HG03439 (cell line): Measurements from ENCODE around the gene ORM1.

Source experiments
- ATAC-seq: cut with Tn5 transposase; IDR thresholded peaks from one replicate; pipeline ENCODE4 v1.9.1; 2021; ENCODE audit warnings: mild to moderate bottlenecking, moderate library complexity; ENCODE audit not compliant: unreplicated experiment

ORM1 gene

DNA sequence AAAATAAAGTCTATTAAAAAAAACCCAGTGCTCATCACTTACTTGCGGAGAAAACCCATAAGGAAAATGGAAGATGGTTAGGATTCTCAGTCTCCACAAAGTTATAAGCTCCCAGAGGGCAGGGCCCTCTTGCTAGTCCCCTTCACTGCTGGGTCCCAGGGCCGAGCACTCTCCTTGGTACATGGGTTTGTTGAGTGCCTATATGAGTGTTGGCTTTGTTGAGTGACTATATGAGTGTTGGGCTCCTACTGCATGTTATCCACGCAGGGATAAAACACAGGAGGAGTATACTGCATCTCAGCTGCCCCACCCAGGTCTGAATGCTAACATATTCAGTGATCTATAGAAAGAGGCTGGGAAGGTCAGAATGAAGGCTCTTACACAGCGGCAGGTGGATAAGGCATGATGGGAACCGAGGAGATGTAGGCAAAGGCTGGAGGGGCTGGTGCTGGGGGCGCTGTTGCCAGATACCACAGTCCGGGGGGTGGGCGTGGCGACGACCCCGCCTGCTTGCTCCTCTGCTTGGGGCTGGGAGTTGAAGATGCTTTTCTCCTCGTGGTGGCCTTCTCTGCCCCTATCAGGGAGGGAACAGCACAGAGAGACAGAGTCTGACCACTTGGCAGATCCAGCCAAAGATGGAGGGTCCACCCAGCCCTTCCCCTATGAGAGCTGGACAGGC, 18.4 kb downstream of the ORM1 start:
- ATAC-seq = no peak

DNA sequence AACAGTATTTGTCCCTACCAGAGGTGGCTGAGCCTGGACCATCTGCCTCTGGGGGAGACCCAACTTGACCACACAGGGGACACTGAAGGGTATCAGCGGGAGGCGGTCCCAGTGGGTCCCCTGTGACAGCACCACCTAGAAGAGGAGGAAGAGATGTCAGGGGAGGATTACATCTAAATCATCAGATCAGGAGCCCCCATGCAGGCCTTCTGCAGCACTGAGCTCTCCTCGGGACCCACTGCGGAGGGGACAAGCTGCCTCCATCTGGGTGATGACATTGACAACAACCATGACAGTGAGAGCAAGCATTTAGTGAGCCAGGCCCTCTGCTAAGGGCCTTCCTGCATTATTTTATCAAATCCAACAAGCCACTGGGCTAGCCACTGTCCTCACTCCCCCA, 19.1 kb downstream of the ORM1 start:
- no peak for ATAC-seq

DNA sequence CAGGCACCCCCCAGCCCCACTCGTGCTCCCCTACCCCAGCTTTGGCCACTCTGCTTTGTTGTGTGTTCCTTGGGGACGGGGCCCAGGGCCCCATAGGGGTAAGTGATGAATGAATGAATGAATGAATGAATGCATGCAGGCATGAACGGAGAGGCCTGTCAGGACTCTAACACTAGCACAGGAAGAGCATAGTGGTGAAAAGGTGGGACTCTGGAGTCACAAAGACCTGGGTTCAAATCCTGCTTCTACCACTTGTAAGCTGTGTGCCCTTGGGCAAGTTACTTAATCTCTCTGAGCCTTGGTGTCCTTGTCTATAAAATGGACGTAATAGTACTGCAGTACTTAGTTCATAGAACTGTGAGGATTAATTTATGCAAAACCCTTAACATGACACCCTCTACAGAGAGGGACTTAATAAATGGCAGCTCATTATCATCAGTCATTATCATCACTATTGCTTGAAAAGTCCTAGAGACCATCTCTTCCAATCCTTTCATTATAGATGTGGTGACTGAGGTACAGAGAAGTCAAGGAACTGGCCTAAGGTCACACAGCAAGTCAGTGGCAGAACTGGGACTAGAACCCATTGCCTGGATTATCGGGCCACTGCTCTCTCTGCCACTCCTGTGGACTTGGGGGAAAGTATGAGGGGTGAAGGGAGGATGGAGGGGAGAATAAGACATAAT, 20.0 kb downstream of the ORM1 start:
- ATAC-seq = no peak

DNA sequence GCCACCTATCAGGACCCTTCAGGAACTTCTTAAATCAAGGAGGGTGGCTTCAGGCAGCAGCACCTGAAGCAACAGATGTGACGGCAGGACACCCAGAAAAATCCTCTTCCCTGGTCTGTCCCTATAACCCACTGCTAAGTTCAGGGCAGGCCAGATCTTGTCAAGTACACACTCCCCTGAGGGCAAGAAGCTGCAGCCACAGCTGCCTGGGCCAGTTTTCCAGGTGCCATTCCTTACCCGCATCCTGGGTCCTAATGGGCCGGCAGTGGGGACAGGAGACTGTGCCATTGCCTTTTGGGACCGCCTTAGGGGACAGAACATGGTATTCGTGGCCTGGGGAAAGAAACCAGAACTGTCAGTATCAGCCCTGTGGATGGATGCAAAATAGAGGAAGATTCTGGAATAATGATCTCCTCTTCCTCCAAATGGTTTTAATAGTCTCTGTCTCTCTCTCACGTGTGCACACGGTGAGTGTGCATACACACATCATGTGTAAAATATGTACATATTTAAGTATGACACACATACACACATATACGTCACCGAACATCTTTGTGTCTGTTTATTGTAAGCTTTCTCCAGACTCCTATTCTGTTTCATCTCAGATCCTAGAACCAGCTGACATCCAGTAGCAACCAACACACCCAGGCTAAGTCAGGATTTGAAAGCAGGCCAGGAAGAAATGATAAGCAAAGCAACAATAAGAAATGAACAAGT, 20.7 kb downstream of the ORM1 start:
- ATAC-seq = no peak

DNA sequence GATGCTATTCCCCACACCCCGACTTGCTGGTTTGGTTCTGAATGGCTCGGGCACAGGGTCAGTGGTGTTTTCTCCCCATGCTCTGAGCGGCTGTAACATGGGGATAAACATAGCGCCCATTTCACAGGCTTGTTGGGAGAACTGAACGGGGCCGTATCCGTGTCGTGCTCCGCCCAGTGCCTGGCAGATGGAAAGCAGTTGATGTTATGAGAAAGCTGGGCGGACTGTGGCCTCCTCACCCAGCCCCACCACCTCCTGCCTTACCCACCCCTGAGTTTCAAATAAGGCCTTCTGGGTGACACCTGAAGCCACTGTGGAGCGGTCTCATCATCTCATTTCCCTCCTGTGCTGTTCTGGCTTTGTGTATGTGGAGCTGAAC, 21.3 kb downstream of the ORM1 start:
- ATAC-seq = no peak

DNA sequence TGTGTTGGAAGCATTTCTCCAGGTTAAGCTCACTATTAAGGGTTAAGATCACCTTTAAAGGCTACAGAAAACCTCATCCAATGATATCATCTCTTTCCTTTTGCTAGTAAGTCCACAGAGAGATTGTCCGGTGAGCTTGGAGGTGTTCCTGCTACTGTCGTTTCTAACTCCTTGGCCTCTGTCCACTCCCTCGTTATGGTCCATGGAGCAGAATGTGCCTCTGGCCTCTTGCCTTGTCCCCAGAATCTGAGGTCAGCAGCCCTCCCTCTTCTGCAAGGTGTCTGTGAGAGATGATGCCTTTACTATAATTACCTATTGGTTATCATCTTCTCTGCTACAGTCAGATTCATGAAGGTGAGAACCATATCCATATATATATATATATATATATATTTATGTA, 21.8 kb downstream of the ORM1 start:
- no peak for ATAC-seq

DNA sequence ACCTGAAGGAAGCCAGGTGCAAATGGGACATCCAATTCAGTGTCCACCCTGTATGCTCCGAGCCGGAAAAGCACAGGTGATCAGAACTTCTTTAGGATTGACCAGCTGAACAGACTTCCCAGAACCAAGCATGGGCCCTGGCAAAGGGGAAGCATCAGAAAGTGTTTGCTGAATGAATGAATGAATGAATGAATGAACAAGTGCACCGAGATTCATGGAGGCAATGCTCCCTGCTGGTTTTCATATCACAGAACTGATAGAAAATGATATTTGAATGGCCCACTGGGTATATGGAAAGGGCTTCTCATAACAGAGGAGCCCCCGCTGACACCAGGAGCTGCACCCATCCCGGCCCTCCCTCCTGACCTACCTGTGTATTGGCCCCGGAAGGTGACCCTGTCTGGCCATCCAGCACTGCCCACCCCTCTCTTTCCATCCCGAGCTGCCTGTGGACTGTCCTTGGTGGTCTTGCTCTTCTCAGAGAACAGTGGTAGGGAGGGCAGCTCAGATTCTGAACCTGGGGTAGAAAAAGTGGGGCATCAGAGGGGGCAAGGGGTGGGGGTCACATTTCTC, 22.7 kb downstream of the ORM1 start:
- no peak for ATAC-seq

DNA sequence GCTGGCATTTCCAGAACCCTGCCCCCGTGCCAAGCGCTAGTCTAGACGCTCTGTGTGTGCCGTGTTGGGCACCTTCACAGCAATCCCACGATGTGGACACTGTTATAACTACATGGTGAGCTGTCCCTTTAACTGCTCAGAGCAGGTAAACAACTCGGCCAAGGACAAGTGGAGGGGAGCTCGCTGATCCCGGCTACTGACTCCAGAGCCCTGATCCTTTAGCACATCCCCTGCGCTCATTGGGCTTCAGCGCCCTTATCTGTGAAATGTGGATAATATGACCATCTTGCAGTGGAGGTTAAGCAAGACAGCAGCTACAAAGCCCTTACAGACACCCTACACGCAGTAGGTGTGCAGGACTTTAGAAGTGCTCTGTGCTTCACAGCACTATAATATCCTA, 23.2 kb downstream of the ORM1 start:
- no peak for ATAC-seq

DNA sequence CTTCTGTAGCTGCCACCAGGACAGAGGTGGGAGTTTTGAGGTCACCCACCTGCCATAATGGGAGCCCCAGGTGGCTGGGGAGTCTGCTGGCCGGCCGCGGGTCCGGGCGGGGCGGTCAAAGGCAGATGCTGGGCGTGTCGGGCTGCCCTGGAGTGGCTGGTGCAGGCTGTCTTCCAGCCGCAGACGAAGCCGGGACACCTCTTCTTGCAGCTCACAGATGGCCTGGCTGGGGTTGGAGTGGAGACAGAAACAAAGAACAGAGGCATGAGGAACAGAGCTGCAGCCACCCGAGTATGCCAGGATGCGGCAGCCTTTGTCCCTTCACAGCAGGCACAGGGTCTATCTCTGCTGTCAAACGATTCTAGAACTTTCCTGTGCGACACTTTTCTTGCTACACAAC, 24.8 kb downstream of the ORM1 start:
- ATAC-seq = no peak

DNA sequence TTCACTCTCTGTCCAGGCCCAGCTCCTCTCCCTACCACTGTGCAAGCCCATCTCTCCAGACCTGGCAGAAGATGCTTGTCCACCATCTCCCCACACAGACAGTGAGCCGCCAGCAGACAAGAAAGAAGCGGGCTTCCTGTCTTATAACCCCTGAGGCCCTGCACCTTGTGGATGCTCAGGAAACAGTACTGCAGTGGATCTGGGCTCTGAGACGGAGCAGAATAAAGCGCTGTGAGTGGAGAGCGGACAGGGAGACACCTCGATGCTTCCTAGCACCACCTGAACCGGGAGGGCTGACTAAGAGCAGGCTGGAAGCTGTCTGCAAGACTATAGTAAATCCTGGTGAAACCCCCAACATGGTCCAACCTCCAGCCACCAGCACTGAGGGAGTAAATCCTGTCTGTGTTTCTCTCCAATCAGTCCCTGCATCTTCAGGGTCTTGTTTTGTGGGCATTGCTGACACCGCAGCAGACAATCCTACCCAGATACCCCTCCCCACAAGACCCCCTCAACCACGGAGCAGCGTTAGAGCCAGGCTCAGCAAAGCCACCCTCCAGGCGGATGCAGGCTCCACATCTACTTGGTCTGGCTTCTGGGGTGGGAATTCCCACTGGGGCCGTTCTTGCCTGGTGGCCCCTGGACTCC, 25.5 kb downstream of the ORM1 start:
- no peak for ATAC-seq

DNA sequence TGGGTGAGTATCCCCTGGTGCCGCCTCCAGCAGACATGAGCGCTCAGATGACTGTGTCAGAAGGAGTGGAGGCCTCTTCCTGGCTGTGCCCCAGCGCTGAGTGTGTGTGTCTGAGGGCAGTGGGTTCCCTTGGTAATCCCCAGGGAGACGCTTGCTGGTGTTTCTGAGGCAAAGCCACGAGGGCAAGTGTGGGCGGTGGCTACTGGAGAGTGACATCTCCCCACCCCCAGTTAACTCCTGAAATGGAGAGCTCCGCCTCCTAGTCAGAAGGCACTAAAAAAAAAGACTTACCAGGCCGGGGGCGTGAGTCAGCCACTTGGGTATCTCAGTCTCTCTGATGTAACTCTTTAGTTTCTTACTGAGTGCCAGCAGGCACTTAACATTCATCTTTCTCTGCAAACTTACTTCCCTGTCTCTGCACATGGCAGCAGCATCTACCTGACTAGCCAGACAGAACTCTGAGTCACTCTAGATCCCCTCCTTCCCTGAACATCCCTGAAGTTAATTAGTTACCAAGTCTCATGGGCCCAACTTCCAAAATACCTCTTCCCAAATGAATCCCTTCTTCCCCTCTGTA, 26.1 kb downstream of the ORM1 start:
- ATAC-seq = peak; percentile 91

DNA sequence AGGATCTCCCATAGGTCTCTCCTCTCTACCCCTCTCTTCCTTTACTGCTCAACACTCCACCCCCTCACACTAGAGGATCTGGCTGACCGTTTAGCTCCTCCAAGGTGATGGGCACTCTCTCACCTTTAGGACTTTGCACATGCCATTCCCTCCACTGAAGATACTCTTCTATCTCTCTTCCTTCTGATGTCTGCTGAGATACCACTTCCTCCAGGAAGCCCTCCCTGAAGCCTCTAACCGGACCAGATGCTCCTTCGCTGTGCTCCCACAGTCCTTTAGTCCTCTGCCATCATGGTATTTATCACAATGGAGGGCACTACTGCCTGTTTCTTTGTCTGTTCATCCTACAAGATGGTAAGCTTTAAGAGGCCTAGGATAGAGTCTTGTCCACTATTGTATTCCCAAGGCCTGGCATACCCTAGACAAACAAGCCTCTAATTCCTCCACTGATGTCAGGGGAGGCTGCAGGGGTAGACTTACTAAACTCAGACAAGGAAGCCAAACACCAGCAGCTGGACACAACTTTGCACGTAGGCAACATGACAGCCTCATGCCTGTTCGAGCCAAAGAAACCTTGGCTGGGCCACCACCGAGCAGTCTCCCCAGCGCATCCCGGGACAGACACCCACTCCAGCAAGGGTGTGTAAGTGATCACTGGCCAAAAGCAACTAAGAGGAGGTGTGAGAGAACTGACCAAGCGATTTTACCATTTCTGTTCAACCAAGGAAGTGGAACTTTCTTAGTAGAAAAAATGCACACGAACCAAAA, 27.0 kb downstream of the ORM1 start:
- no peak for ATAC-seq

DNA sequence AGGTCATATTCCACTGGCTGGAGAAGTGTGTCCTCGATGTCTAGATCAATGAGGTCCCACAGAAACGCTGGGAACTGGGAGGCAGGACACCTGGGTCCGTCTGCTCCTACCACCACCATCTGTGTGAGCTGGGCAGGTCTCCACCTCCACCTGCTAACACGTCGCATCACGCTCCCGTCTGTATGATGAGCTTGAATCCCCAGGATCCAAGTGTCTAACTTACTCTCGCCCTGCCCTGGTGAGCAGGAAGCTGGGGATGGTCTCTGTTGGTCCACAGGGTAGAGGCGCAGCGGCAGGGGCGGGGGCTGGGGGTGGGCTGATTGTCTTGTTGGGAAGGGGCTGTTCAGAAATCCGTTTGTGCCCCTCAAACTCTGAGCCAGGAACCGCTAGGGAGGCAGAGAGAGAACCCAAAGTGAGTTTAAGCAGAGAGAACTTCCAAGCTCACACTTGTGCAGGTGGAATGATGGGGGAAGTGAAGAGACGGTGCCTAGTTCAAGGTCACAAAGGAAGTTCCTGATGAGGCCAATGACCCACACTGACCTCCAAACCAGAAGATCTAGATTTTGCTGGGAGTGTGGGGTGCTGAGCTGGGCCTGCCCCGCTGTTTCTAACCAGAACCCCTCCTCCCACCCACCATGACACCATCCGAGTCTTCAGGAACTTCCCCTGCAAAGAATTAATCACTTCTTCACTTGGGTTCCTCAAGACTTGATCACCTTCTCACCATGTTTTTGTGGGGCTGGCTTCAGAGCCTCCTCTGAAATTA, 27.9 kb downstream of the ORM1 start:
- ATAC-seq = no peak

DNA sequence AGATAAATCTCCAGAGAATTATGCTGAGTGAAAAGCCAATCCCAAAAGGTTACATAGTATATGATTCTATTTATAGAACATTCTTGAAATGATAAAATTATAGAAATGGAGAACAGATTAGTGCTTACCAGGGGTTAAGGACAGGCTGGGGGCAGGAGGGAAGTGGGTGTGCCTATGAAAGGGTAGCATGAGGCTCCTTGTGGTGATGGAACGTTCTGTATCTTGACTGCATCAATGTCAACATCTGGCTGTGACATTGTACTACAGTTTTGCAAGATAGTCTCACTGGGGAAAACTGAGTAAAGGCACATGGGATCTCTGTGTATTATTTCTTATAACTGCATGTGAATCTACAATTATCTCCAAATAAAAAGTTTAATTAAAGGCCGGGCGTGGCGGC, 29.0 kb downstream of the ORM1 start:
- ATAC-seq = no peak

DNA sequence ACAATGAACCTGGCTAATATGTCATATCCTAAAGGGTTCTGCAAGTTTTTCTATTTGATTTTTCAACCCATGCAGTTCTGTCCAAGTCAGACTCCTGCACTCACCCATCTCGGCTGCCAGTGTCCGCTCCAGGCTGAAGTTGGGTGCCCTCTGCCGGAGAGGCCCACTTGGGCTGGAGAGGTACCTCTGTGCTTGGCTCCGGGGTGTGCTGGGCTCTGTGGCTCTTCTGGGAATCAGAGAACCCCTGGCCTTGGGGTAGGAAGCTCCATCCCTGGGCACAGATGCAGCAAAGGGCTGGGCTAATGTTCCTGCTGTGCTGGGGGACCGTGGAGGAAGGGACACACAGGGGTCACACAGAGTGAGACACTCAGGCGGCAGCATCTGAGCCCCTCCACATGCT, 32.9 kb downstream of the ORM1 start:
- no peak for ATAC-seq

DNA sequence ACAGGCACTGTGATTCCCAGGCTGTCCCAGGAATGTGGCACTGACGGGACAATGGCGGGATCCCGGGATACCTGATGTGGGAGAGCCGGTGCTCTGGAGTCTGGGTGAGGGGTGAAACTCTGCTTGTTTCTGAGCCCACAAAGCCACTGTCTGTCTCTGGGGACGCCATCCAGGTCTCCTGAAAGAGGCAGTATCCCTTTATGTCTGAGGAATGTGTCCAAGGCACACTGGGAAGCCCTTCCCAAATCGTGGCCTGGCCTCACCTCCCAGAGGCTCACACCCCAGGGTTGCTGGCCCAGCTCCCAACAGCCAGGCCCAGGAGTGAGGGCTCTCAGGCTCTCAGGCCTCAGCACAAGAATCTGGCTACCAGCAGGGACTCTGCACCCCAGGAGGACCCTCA, 33.9 kb downstream of the ORM1 start:
- no peak for ATAC-seq

DNA sequence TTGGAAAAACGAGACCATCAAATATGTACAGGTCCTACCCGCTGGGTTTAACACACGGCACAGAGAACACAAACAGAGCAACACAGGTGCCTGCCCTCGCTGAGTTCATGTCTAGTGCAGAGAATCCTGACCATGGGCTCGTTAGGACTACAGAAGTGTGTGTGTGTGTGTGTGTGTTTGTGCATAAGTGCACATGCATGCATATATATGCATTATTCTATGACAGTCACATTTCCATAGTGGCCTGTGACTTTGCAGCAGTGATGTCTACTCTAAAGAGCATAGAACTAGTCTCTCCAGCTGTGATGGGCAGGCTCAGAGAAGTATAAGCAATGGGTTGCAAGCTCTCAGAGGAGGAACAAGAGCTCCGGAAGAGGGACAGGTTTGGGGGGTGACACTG, 34.5 kb downstream of the ORM1 start:
- no peak for ATAC-seq

DNA sequence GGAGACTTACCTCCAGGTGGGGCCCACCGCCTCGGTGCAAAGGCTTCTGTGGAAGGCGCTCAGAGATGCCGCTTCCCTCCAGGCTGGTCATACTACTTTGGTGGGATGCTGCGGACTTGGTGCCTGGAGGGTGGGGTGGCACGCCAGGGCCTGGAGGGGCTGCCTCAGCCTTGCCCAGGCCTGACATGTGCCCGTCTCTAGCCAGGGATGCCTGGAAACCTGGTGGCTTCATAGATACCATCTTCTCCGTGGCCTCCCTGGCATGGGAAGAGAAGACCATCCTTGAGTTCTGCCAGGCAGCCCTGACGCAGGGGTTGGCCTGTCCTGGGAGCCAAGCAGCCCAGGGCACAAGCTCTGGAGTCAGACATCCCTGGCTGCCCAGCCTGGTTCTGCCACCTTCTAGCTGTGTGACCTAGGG, 35.0 kb downstream of the ORM1 start:
- ATAC-seq = no peak

DNA sequence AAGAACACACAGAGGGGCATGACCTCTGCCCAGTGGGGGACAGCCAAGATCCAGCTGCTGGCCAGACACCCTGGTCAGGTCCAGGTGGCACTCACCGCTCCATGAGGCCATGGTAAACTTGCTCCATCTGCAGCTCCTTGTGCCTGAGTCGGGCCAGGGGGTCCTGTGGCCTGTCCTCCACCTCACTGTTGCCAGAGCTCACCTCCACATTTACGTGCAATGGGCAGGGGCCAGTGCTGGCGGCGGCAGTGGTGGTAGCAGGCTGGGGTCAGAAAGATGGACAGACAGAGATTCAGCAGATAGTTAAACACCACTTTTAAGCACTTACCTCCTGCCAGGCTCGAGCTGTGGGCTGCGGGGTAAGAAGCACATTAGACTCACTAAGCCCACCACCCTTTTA, 36.9 kb downstream of the ORM1 start:
- no peak for ATAC-seq

DNA sequence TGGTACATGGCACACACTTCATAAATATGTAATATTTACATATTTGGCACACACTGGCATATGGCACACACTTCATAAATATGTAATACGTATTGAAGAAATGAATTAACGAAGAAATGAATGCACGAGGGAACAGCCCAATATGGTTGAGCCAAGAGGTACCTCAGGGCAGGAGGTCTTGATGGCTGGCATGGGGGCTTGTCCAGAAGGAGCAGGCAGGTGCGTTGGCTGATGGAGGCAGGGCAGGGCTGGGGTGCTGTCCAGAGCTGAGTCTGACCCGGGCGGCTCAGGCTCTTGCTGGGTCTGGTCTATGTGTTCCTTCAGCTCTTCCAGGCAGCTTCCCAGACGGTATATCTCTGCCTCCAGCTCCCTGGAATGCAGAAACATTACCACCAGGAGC, 38.6 kb downstream of the ORM1 start:
- no peak for ATAC-seq
